Measurements from ENCODE around the gene LENG8.

The LENG8 gene

GRCh38 chr19:54427586-54427985 lies 21.4 kb upstream of the LENG8 start:
- peaks cover 11% of the 10 kb centered on the region for H3K4me1 ChIP-seq (ENCODE audit: insufficient read depth, low read length)
- ATAC-seq (ENCODE audit: insufficient read depth, low read depth) (no peak), DNase-seq (no peak)
- H3K9ac ChIP-seq (ENCODE audit: low read depth, low read length): no peak overlapping the region
- peaks cover 13% of the 10 kb centered on the region for H4K20me1 ChIP-seq (ENCODE audit: insufficient read depth, low read length)
- no peak overlapping the region for H3K27ac ChIP-seq (ENCODE audit: low read length)
- no peak overlapping the region for H3K4me2 ChIP-seq (ENCODE audit: insufficient read depth, low read length)
- H3K79me2 ChIP-seq (ENCODE audit: insufficient read depth, low read length): no peaks in the 10 kb centered on the region
- H3K36me3 ChIP-seq (ENCODE audit: insufficient read depth, low read length): no peaks in the 10 kb centered on the region
- H2AFZ ChIP-seq (ENCODE audit: low read depth, low read length): no peak overlapping the region
- H3K27me3 ChIP-seq (ENCODE audit: insufficient read depth, low read length, poor library complexity): no peaks in the 10 kb centered on the region
- no peaks in the 10 kb centered on the region for H3K9me3 ChIP-seq (ENCODE audit: insufficient read depth, low read length, severe bottlenecking)
- TF ChIP-seq EZH2 (IDR thresholded peaks at IDR 0.05; ENCODE audit: borderline replicate concordance, low read depth, low read length, severe bottlenecking) (no peak), CTCF (IDR thresholded peaks at IDR 0.05; ENCODE audit: borderline replicate concordance, extremely low read depth, low read length, poor library complexity, severe bottlenecking) (no peak)
- no peak overlapping the region for H3K4me3 ChIP-seq (ENCODE audit: low read depth in 1 of 2, low read length in 2 of 2)

DNA sequence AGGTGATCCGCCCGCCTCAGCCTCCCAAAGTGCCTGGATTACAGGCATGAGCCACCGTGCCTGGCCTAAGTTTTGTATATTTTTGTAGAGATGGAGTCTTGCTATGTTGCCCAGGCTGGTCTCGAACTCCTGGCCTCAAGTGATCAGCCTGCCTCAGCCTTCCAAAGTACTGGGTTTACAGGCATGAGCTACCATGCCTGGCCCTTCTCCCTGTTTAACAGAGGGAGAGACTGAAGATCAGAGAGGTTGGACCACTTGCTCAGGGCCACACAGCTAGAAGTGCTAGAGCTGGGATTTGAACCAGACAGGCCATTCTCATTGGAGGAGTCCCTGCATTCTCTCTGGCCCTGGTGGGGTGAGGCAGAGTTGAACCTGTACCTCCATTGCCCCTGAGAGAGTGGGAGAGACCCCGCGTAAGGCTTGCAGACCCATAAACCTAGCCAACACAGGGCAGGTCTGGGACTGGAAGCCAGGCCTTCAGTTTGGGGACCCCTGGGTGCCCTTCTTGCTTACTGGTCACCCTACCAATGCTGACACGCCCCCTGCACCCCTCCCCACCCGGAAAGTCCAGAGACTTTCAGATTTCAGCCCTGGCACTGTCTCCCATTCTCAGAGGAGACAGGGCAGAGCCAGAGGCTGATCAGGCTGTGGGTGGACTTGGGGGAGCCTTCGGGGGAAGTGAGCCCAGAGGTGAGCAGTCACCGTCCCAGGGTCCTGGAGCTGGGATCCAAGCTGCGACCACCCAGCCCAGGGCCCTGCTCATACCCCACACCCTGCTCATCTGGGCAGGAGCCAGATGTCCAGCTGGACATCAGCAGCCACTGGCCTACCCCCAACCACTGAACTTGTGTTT lies 20.4 kb upstream of the LENG8 start:
- no peak for DNase-seq
- H3K4me2 ChIP-seq (ENCODE audit: insufficient read depth, low read length): no peak overlapping the region

DNA sequence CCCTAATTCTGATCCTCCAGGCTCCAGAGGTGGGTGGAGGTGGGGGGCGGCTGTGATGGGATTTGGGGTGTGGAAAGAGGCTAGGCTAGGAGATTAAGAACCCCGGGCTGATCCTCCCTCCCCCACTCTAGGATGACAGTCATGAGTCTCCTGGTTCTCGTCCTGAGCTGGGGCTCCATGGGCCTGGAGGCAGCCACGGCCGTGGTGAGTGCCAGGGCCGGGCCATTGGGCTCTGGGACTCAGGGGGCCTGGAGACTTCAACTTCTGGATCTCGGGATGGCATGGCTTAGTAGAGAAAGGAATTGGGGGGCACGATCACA lies 19.9 kb upstream of the LENG8 start:
- no peak overlapping the region for H3K9ac ChIP-seq (ENCODE audit: low read depth, low read length)

More for the DNA sequence above, 20.4 kb upstream of the LENG8 start:
- TF ChIP-seq CTCF (IDR thresholded peaks at IDR 0.05; ENCODE audit: borderline replicate concordance, extremely low read depth, low read length, poor library complexity, severe bottlenecking): no peak
- no peak for TF ChIP-seq EZH2 (IDR thresholded peaks at IDR 0.05; ENCODE audit: borderline replicate concordance, low read depth, low read length, severe bottlenecking)
- Histone ChIP-seq H3K36me3 (ENCODE audit: insufficient read depth, low read length) (no peaks in the 10 kb centered on the region), H3K4me1 (ENCODE audit: insufficient read depth, low read length) (peaks cover 11% of the 10 kb centered on the region), H3K27ac (ENCODE audit: low read length) (no peak overlapping the region), H3K79me2 (ENCODE audit: insufficient read depth, low read length) (no peaks in the 10 kb centered on the region), H3K9ac (ENCODE audit: low read depth, low read length) (no peak overlapping the region), H3K27me3 (ENCODE audit: insufficient read depth, low read length, poor library complexity) (no peaks in the 10 kb centered on the region), H3K9me3 (ENCODE audit: insufficient read depth, low read length, severe bottlenecking) (no peaks in the 10 kb centered on the region), H4K20me1 (ENCODE audit: insufficient read depth, low read length) (peaks cover 13% of the 10 kb centered on the region), H2AFZ (ENCODE audit: low read depth, low read length) (no peak overlapping the region), H3K4me3 (ENCODE audit: low read depth in 1 of 2, low read length in 2 of 2) (no peak overlapping the region)
- ATAC-seq (ENCODE audit: insufficient read depth, low read depth): no peak

More for the DNA sequence above, 19.9 kb upstream of the LENG8 start:
- Histone ChIP-seq H2AFZ (ENCODE audit: low read depth, low read length) (no peak overlapping the region), H3K4me1 (ENCODE audit: insufficient read depth, low read length) (peaks cover 11% of the 10 kb centered on the region), H3K27me3 (ENCODE audit: insufficient read depth, low read length, poor library complexity) (no peaks in the 10 kb centered on the region), H3K27ac (ENCODE audit: low read length) (no peak overlapping the region), H3K4me2 (ENCODE audit: insufficient read depth, low read length) (no peak overlapping the region), H3K9me3 (ENCODE audit: insufficient read depth, low read length, severe bottlenecking) (no peaks in the 10 kb centered on the region), H3K36me3 (ENCODE audit: insufficient read depth, low read length) (no peaks in the 10 kb centered on the region), H3K79me2 (ENCODE audit: insufficient read depth, low read length) (no peaks in the 10 kb centered on the region), H3K4me3 (ENCODE audit: low read depth in 1 of 2, low read length in 2 of 2) (no peak overlapping the region), H4K20me1 (ENCODE audit: insufficient read depth, low read length) (peaks cover 15% of the 10 kb centered on the region)
- ATAC-seq (ENCODE audit: insufficient read depth, low read depth) (no peak), DNase-seq (no peak)
- TF ChIP-seq EZH2 (IDR thresholded peaks at IDR 0.05; ENCODE audit: borderline replicate concordance, low read depth, low read length, severe bottlenecking) (no peak), CTCF (IDR thresholded peaks at IDR 0.05; ENCODE audit: borderline replicate concordance, extremely low read depth, low read length, poor library complexity, severe bottlenecking) (no peak)
